ENCODE measurements around the gene RFNG. TPM values are rescaled to one million over a fixed set of nuclear protein-coding genes. Genes with fewer than 3 reads are reported as not detected.

Gene RFNG
- total RNA-seq, 1 donor from 2014 or later = 61.4 TPM

DNA sequence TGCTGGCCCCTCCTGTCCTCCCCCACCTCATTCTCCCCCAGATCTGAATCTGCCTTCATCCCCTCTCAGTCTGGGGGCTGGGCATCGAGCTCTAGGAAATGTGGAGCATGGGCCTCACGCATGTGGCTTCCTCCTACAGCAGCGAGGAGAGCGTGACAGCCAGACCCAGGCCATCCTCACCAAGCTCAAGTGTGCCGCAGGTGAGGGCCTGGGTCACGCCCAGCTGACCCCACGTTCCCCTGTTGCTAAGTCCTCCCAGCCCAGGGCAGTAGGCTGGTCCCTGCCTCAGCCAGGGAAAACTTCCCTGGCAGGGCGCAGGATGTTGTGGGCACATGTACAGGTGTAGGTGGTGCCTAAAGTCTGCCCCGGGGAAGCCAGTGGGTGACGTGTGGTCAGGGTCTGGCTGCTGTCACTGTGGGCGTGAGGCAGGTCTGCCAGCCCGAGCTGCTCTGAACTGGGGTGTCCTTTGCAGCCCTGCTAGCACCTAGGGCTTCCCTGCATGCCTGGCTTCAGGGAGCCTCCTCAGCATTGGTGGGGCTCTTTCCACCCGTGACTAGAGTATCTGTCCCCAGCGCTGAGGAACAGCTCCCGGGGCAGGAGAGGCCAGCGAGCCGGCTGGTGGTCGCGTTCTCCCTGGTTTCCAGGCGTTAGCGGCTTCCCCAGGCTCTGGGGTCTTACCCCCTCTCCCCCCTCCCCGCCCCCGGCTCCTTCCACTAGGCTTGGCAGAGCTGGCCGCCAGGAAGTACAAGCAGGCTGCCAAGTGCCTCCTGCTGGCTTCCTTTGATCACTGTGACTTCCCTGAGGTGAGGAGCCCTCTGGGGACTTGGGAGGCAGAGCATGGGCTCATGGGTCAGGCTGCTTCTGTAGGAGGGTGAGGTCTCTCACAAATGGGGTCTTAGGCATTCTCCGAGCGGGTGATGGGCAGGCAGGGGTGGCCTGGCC lies 3.7 kb upstream of the RFNG start:
- Histone ChIP-seq H3K4me1 (peaks cover 29% of the 10 kb centered on the region), H3K27me3 (no peaks in the 10 kb centered on the region), H3K27ac (no peak overlapping the region), H3K4me3 (no peak overlapping the region), H3K9me3 (no peaks in the 10 kb centered on the region), H3K36me3 (peaks cover 0 to 52% of the 10 kb centered on the region in 2 donors)
- intact Hi-C loops (cut with DNase I) = no loop called here
- no peak for DNase-seq (ENCODE audit: extremely low spot score in 2 of 2)
- TF ChIP-seq POLR2A (IDR thresholded peaks at IDR 0.05) (no peak), POLR2AphosphoS5 (IDR thresholded peaks at IDR 0.05; ENCODE audit: insufficient read depth in 1 of 2, low read depth in 1 of 2) (no peak)
- TF ChIP-seq, protein P1, sequence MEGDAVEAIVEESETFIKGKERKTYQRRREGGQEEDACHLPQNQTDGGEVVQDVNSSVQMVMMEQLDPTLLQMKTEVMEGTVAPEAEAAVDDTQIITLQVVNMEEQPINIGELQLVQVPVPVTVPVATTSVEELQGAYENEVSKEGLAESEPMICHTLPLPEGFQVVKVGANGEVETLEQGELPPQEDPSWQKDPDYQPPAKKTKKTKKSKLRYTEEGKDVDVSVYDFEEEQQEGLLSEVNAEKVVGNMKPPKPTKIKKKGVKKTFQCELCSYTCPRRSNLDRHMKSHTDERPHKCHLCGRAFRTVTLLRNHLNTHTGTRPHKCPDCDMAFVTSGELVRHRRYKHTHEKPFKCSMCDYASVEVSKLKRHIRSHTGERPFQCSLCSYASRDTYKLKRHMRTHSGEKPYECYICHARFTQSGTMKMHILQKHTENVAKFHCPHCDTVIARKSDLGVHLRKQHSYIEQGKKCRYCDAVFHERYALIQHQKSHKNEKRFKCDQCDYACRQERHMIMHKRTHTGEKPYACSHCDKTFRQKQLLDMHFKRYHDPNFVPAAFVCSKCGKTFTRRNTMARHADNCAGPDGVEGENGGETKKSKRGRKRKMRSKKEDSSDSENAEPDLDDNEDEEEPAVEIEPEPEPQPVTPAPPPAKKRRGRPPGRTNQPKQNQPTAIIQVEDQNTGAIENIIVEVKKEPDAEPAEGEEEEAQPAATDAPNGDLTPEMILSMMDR (IDR thresholded peaks at IDR 0.05) = no peak

DNA sequence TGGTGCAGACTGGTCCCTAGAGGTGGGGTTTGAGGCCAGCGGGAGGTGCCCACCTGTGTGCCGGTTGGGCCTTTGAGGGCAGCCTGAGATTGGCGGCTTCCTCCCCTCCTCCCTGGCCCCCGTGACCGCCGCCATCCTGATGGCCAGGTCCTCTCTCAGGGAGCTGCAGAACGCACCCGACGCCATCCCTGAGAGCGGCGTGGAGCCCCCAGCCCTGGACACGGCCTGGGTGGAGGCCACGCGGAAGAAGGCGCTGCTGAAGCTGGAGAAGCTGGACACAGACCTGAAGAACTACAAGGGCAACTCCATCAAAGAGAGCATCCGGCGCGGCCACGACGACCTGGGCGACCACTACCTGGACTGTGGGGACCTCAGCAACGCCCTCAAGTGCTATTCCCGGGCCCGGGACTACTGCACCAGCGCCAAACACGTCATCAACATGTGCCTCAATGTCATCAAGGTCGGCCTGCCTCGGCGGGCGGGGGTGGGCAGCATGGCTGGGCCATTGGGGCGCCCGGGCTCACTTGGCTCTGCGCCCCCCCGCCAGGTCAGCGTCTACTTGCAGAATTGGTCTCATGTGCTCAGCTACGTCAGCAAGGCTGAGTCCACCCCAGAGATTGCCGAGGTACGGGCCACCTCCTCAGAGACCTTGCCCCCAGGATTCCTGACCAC lies 2.9 kb upstream of the RFNG start:
- peaks cover 0 to 52% of the 10 kb centered on the region in 2 donors for H3K36me3 ChIP-seq
- no peaks in the 10 kb centered on the region for H3K9me3 ChIP-seq
- intact Hi-C loops (cut with DNase I) = no loop called here

DNA sequence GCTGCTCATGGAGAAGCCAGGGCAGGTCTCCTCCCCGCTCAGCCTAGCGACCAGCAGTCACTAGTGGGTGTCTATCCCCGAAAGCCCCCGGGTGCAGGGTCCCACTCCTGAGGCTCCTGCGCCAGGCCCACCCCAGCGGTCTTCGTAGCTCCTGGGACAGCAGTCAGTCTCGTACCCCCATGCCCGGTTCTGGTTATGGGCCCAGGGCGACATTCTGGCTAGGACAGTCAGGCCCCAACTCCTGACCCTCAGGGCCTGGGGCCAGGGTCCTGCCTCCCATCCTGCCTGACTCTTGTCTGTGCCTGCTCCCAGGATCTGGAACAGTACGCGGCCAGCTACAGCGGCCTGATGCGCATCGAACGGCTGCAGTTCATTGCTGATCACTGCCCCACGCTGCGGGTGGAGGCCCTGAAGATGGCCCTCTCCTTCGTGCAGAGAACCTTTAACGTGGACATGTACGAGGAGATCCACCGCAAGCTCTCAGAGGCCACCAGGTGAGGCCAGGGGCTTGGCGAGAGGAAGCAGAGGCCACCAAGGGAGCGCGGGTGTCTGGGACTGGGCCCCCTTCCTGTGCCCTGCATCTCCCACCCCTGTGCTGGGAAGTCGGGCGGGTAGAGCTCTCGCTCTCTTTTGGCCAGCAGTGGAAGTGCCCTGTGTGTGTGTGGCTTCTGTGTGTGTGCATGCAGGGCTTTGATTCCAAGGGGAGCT lies 2.1 kb upstream of the RFNG start:
- no peak overlapping the region for H3K4me3 ChIP-seq
- H3K27me3 ChIP-seq = no peaks in the 10 kb centered on the region
- intact Hi-C loops (cut with DNase I) = no loop called here
- H3K36me3 ChIP-seq = peaks cover 0 to 55% of the 10 kb centered on the region in 2 donors
- TF ChIP-seq POLR2AphosphoS5 (IDR thresholded peaks at IDR 0.05; ENCODE audit: insufficient read depth in 1 of 2, low read depth in 1 of 2) (no peak), POLR2A (IDR thresholded peaks at IDR 0.05) (no peak)
- TF ChIP-seq, protein P1 (IDR thresholded peaks at IDR 0.05) = no peak
- no peak overlapping the region for H3K27ac ChIP-seq
- no peaks in the 10 kb centered on the region for H3K9me3 ChIP-seq
- DNase-seq (ENCODE audit: extremely low spot score in 2 of 2) = no peak
- H3K4me1 ChIP-seq = peaks cover 39% of the 10 kb centered on the region

More for the DNA sequence above, 2.9 kb upstream of the RFNG start:
- H3K4me3 ChIP-seq = no peak overlapping the region
- no peak for DNase-seq (ENCODE audit: extremely low spot score in 2 of 2)
- no peaks in the 10 kb centered on the region for H3K27me3 ChIP-seq
- TF ChIP-seq POLR2A (IDR thresholded peaks at IDR 0.05) (no peak), POLR2AphosphoS5 (IDR thresholded peaks at IDR 0.05; ENCODE audit: insufficient read depth in 1 of 2, low read depth in 1 of 2) (no peak)
- TF ChIP-seq, protein P1 (IDR thresholded peaks at IDR 0.05) = no peak
- H3K4me1 ChIP-seq = peaks cover 37% of the 10 kb centered on the region
- H3K27ac ChIP-seq = no peak overlapping the region

DNA sequence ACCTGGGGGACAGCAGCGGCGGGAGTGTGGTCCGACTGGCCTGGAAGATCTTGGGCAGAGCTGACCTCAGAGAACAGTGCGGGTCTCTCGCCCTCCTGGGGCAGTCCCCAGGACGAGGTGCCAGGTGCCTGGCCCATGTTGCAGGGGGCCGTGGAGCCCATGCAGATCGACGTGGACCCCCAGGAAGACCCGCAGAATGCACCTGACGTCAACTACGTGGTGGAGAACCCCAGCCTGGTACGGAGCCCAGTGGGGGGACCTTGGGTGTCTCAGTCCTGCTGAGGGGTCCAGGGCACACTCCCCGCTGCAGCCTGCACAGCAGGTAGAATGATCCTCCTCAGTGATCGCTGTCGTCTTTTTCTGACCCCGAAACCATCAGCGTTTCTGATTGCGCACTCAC lies 1.5 kb upstream of the RFNG start:
- intact Hi-C loops (cut with DNase I) = no loop called here
- H3K27me3 ChIP-seq = no peaks in the 10 kb centered on the region
- H3K9me3 ChIP-seq = no peaks in the 10 kb centered on the region
- H3K4me3 ChIP-seq = peak overlapping the region in 1 of 2 donors; percentile 72
- H3K27ac ChIP-seq = no peak overlapping the region
- peaks cover 0 to 57% of the 10 kb centered on the region in 2 donors for H3K36me3 ChIP-seq
- TF ChIP-seq POLR2AphosphoS5 (IDR thresholded peaks at IDR 0.05; ENCODE audit: insufficient read depth in 1 of 2, low read depth in 1 of 2) = no peak
- TF ChIP-seq POLR2A (IDR thresholded peaks at IDR 0.05) = no peak
- TF ChIP-seq, protein P1 (IDR thresholded peaks at IDR 0.05) = no peak
- peaks cover 39% of the 10 kb centered on the region for H3K4me1 ChIP-seq
- DNase-seq (ENCODE audit: extremely low spot score in 2 of 2) = no peak

Data from vagina (tissue), 2 donors.